Heart right ventricle (tissue), 16 donors: ENCODE data around the gene RBCK1. TPM values are rescaled to one million over a fixed set of nuclear protein-coding genes. Genes with fewer than 3 reads are reported as not detected.
"Not testable (repeated sequence)": the region's sequence is repeated elsewhere in the genome, so short reads cannot be mapped to it uniquely, and the experiment has no call there.

ENCODE experiments used
- ATAC-seq, 8 donors: fragments of 200-7000 bp; cut with Tn5 transposase; one replicate each; pipeline ENCODE4 v1.9.1; 2020; ENCODE audit warnings: mild to moderate bottlenecking in 8 of 8, moderate library complexity in 8 of 8, moderate number of reproducible peaks in 1 of 8
- DNase-seq, 2 donors: peaks; one replicate each; pipeline ENCODE4 v3.0.0-alpha.2; 2020
- H3K27ac ChIP-seq, 10 donors: fragments of 200-600 bp; sonication (generic) in 2 of 10; one replicate each; pipeline versions ENCODE4 v1.5.0 to v1.8.0; 2020 to 2022; ENCODE audit warnings: mild to moderate bottlenecking in 3 of 10
- H3K27me3 ChIP-seq, 7 donors: fragments of 200-600 bp; one replicate each; pipeline ENCODE4 v1.8.0; 2021 to 2022; ENCODE audit warnings: mild to moderate bottlenecking in 2 of 7
- H3K36me3 ChIP-seq, 9 donors: fragments of 200-600 bp; sonication (generic) in 1 of 9; one replicate each; pipeline versions ENCODE4 v1.5.0 to v1.8.0; 2020 to 2022; ENCODE audit warnings: mild to moderate bottlenecking in 2 of 9
- H3K4me1 ChIP-seq, 9 donors: fragments of 200-600 bp; sonication (generic) in 1 of 9; one replicate each; pipeline versions ENCODE4 v1.5.0 to v1.8.0; 2020 to 2022; ENCODE audit warnings: mild to moderate bottlenecking in 4 of 9
- H3K4me3 ChIP-seq, 10 donors: fragments of 200-600 bp; sonication (generic) in 2 of 10; one replicate each; pipeline versions ENCODE4 v1.5.0 to v1.8.0; 2020 to 2022; ENCODE audit warnings: mild to moderate bottlenecking in 7 of 10, moderate library complexity in 2 of 10
- H3K9me3 ChIP-seq, 11 donors: fragments of 200-600 bp in 10 of 11; sonication (generic) in 2 of 11; one replicate each; pipeline versions ENCODE4 v1.5.0 to v1.8.0; 2013 to 2022; ENCODE audit warnings: mild to moderate bottlenecking in 2 of 11, control low read depth in 1 of 11, moderate library complexity in 1 of 11
- WGBS, 2 donors: extraction: QIAGEN DNeasy Blood & Tissue Kit; methylation state at CpG; one replicate each; pipeline ENCODE4 v1.1.7; 2013; ENCODE audit warnings: inconsistent platforms in 1 of 2; 5-methylcytosine and 5-hydroxymethylcytosine counted together
- intact Hi-C, 10 donors: fragments of 100-400 bp; cut with DNase I; formaldehyde crosslinking; loops; one replicate each; pipeline versions ENCODE4 v1.11.1 to v1.14.2; 2022
- polyA plus RNA-seq, 2 donors: library from polyadenylated mRNA; stranded (reverse); fragments of 200-250 nt; gene quantifications; one replicate each; pipeline ENCODE4 v1.2.3, GENCODE V29; 2013
- total RNA-seq, 10 donors: library from RNA; stranded (reverse); fragmentation: NEBNext Ultra II Directional in 3 of 10; extraction: Animal tissue kit (Norgen Biotek cat#: 25700) in 3 of 10; gene quantifications; one replicate each; pipeline versions ENCODE4 v1.2.1 to v1.2.4, GENCODE V29; 2021 to 2023
- TF ChIP-seq, protein P1 (sequence below), 9 donors: fragments of 200-600 bp; sonication (generic) in 2 of 9; IDR thresholded peaks; one replicate each; pipeline versions ENCODE4 v1.5.0 to v1.8.0; 2021 to 2022; ENCODE audit warnings: antibody characterized with exemption in 9 of 9, mild to moderate bottlenecking in 5 of 9, moderate library complexity in 1 of 9
- donor health status: Arrhythmogenic right ventricular cardiomyopathy.
- donor health status: ischemic (EF 13 %, LVEDD 7.1; RV severe dilation, severe dysfunction).
- donor health status: healthy with polysubstance abuse.
- donor health status: DM: no; HTN: yes; CAD: no.
- donor health status: DM: no; HTN: no; CAD: no.
- donor health status: ischemic (EF 25% LVEDD 6.9; RV normal size, moderate dysfunction).
- donor health status: ischemic (EF 25% LVEDD 5.7; RV mildly dilated, moderate dysfunction).
- donor health status: healthy.
- donor health status: DM: yes; HTN: yes; CAD: no.
- donor health status: Ischemic cardiomyopathy.
- donor health status: ischemic (EF 35%, LVEDD 5.7; RV mildly dilated, moderate dysfunction).
- donor health status: nonischemic (EF 11% LVEDD 7.7; RV severe dilation, severe dysfunction).
- donor health status: DM: yes; HTN: yes; CAD: no.
- donor health status: PGD.
- donor health status: ischemic (EF 29% LVEDD 5.4; RV normal size, mild dysfunction).
- donor health status: nonischemic (EF 23%, LVEDD 6.1; RV moderate dilation, normal function).

Gene RBCK1
- total and polyA plus RNA-seq, 12 donors: 32.0 to 86.8 (median 44.0) TPM

DNA sequence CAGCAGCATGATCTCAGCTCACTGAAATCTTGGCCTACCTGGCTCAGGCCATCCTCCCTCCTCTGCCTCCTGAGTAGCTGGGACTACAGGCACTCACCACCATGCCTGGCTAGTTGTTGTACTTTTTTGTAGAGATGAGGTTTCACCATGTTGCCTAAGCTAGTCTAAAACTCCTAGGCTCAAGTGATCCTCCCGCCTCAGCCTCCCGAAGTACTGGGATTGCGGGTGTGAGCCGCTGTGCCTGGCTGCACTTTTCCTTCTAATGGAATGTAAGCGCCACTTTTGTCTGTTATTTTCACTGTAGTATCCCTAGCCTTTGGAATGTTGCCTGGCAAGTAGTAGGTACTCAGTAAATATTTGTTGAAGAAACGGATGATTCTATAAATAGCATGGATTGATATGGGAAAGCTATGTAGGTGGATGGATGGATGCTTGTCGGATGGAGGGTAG is 37.9 kb upstream of the RBCK1 start:
- ATAC-seq (no peak), DNase-seq (no peak)
- Histone ChIP-seq H3K27ac (no peak overlapping the region), H3K4me3 (no peak overlapping the region), H3K36me3 (no peaks in the 10 kb centered on the region), H3K4me1 (peaks cover 0 to 34% (median 28%) of the 10 kb centered on the region in 9 donors), H3K9me3 (no peaks in the 10 kb centered on the region), H3K27me3 (no peaks in the 10 kb centered on the region)
- TF ChIP-seq, protein P1, sequence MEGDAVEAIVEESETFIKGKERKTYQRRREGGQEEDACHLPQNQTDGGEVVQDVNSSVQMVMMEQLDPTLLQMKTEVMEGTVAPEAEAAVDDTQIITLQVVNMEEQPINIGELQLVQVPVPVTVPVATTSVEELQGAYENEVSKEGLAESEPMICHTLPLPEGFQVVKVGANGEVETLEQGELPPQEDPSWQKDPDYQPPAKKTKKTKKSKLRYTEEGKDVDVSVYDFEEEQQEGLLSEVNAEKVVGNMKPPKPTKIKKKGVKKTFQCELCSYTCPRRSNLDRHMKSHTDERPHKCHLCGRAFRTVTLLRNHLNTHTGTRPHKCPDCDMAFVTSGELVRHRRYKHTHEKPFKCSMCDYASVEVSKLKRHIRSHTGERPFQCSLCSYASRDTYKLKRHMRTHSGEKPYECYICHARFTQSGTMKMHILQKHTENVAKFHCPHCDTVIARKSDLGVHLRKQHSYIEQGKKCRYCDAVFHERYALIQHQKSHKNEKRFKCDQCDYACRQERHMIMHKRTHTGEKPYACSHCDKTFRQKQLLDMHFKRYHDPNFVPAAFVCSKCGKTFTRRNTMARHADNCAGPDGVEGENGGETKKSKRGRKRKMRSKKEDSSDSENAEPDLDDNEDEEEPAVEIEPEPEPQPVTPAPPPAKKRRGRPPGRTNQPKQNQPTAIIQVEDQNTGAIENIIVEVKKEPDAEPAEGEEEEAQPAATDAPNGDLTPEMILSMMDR (IDR thresholded peaks at IDR 0.05): no peak
- intact Hi-C loops: no loop called here
- 84 to 85% methylated on average over 7 of the region's 7 CpGs for WGBS, 2 donors

DNA sequence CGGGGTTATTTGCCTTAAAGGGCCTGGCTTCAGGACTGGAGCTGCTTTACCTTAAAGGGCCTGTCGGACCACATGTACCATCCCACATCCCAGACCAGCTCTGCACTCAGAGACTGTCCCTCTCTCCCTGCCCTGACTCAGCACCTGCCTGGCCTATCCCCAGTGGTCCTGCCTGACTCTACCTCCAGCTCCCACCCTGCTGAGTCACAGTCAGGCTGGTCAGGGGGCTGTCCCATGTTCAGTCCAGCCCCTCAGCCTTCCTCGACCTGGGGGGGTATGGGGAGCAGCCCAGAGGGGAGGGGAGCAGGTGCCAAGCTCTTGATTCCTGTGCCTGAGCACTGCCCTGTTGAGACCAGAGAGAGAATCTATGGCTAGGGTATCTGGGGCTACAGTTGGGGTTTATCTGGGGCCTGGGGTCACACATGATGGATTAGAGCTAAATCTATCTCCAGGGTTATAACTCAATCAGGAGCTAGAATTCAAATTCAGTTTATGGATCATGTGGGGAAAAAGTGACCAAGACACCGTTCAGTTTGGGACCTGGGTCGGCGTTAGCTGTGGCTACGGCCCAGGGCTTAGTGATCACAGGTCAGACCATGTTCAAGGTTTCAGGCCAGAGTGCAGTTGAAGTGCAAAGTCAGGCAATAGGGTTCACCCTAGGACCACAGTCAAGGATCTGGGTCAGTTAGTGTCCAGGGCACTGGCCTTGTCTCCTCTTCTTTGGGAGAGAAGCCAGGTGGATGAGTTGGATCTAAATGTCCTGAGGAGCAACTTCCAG is 36.9 kb upstream of the RBCK1 start:
- DNase-seq (no peak), ATAC-seq (peak in 2 of 8 donors; percentile 6 to 15)
- Histone ChIP-seq H3K4me1 (peaks cover 0 to 34% (median 28%) of the 10 kb centered on the region in 9 donors), H3K36me3 (no peaks in the 10 kb centered on the region), H3K27ac (peak overlapping the region in 6 of 10 donors; percentile 32 to 81 (median 62)), H3K27me3 (no peaks in the 10 kb centered on the region), H3K4me3 (no peak overlapping the region), H3K9me3 (no peaks in the 10 kb centered on the region)
- intact Hi-C loops: no loop called here
- WGBS, 2 donors: 86 to 87% methylated on average over 7 of the region's 7 CpGs
- TF ChIP-seq, protein P1 (IDR thresholded peaks at IDR 0.05): no peak

DNA sequence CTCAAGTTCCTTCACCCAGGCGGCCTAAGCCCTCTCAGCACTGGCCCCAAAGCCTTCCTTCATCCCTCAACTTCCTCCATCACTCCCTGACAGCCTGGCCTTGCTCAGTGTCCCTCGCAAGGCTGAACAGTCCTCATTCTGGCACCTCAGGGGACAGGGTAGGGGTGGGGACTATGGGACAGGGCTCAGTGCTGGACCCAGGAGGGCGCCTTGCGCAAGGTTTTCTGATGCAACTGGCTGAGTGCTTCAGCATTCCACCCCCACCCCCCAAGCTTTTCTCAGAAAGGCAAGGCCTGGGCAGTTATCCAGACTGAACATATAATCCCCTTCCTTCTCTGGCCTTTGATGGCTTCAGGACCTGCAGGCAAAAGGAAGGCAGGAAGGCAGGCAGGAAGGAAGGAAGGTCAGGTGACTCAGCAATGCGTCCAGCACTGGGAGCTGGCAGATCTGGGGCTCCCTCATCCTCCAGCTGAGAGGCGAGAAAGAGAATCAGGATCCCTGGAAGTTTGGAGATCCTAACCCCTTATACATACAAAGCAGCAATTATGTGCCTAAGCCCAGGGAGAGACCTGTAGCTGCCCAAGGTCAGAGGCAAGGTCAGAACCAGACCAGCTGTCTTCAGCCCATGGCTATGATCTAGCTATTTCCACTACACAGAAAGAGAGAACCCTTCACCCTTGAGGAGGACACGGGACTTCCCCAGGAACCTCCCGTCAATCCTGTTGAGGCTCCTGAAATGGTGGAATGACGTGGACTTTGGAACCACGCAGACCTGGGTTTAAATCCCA is 36.1 kb upstream of the RBCK1 start:
- Histone ChIP-seq H3K36me3 (no peaks in the 10 kb centered on the region), H3K4me1 (peaks cover 0 to 34% (median 28%) of the 10 kb centered on the region in 9 donors), H3K27me3 (no peaks in the 10 kb centered on the region), H3K4me3 (no peak overlapping the region), H3K27ac (peak overlapping the region in 7 of 10 donors; percentile 32 to 81 (median 61)), H3K9me3 (no peaks in the 10 kb centered on the region)
- TF ChIP-seq, protein P1 (IDR thresholded peaks at IDR 0.05): no peak
- DNase-seq: peak; percentile 72 to 76
- intact Hi-C loops: no loop called here
- 50 to 63% methylated on average over 10 of the region's 10 CpGs for WGBS, 2 donors
- peak; percentile 77 to 88 (median 80) for ATAC-seq

DNA sequence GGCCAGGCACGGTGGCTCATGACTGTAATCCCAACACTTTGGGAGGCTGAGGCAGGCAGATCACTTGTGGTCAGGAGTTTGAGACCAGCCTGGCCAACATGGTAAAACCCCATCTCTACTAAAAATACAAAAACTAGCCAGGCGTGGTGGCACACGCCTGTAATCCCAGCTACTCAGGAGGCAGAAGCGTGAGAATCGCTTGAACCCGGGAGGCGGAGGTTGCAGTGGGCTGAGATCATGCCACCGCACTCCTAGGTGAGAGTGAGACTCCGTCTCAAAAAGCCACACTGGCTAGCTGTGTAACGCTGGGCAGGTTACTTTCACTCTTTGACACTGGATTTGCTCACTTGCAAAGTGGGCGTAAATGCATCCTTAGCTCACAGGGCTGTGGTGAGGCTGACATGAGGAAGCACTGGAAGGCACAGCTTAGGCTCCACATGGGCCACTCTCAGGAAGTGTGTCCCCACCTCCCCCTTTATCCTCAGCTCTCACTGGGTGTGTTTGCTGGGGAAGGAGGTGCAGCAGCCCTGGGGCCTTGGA is 35.5 kb upstream of the RBCK1 start:
- WGBS, 2 donors: 85 to 87% methylated on average over 11 of the region's 11 CpGs
- peak in 2 of 8 donors; percentile 5 for ATAC-seq
- H3K36me3 ChIP-seq, H3K27me3 ChIP-seq, intact Hi-C loops, H3K4me3 ChIP-seq, H3K9me3 ChIP-seq, DNase-seq: not testable (repeated sequence)
- peak overlapping the region in 8 of 10 donors; percentile 17 to 81 (median 58) for H3K27ac ChIP-seq
- peaks cover 0 to 34% (median 28%) of the 10 kb centered on the region in 9 donors for H3K4me1 ChIP-seq
